Epithelial cell of esophagus (primary cell): ENCODE results near the gene APCDD1L.
A peak's percentile ranks its signal among the peaks of the same experiment; 100 is the strongest.

Experiments
- DNase-seq: peaks from one replicate; pipeline ENCODE4 v3.0.0; 2010; ENCODE audit warnings: low read depth
- H3K4me3 ChIP-seq: 2 replicates; pipeline ENCODE4 v1.5.1; 2011; ENCODE audit warnings: mild to moderate bottlenecking, low read length, control low read depth
- TF ChIP-seq, protein P1 (sequence below): IDR thresholded peaks from 2 replicates; pipeline ENCODE4 v1.5.1; 2011; ENCODE audit warnings: low read depth, mild to moderate bottlenecking, low read length, control low read depth, inconsistent platforms; ENCODE audit not compliant: insufficient read depth; ENCODE audit errors: missing control alignments

Gene APCDD1L

DNA sequence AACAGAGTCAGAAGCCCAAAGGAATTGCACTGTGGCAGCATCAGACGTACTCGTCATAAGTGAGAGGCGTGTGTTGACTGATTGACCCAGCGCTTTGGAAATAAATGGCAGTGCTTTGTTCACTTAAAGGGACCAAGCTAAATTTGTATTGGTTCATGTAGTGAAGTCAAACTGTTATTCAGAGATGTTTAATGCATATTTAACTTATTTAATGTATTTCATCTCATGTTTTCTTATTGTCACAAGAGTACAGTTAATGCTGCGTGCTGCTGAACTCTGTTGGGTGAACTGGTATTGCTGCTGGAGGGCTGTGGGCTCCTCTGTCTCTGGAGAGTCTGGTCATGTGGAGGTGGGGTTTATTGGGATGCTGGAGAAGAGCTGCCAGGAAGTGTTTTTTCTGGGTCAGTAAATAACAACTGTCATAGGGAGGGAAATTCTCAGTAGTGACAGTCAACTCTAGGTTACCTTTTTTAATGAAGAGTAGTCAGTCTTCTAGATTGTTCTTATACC lies 70.4 kb downstream of the APCDD1L start:
- no peak for DNase-seq
- TF ChIP-seq, protein P1, sequence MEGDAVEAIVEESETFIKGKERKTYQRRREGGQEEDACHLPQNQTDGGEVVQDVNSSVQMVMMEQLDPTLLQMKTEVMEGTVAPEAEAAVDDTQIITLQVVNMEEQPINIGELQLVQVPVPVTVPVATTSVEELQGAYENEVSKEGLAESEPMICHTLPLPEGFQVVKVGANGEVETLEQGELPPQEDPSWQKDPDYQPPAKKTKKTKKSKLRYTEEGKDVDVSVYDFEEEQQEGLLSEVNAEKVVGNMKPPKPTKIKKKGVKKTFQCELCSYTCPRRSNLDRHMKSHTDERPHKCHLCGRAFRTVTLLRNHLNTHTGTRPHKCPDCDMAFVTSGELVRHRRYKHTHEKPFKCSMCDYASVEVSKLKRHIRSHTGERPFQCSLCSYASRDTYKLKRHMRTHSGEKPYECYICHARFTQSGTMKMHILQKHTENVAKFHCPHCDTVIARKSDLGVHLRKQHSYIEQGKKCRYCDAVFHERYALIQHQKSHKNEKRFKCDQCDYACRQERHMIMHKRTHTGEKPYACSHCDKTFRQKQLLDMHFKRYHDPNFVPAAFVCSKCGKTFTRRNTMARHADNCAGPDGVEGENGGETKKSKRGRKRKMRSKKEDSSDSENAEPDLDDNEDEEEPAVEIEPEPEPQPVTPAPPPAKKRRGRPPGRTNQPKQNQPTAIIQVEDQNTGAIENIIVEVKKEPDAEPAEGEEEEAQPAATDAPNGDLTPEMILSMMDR: no peak
- no peak overlapping the region for H3K4me3 ChIP-seq

DNA sequence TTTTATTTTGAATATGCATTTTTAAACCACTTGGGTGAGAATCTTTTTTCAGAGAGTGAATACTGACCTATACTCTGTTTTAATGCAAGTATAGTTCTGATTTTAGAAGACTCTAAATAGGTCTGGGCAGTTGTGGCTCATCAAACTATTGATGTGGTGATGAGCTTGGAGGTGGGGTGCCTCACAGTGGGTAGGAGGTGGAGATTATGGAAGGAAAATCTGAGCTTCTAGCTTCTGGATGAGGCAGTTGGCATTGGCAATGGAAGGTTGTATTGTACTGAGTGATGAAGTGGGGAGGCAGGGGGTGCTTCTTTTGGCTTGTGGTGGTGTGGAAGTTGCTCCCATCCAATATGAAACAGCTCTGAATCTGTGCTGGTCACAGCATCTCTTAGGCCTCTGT lies 73.5 kb downstream of the APCDD1L start:
- no peak overlapping the region for H3K4me3 ChIP-seq
- TF ChIP-seq, protein P1: no peak
- no peak for DNase-seq

DNA sequence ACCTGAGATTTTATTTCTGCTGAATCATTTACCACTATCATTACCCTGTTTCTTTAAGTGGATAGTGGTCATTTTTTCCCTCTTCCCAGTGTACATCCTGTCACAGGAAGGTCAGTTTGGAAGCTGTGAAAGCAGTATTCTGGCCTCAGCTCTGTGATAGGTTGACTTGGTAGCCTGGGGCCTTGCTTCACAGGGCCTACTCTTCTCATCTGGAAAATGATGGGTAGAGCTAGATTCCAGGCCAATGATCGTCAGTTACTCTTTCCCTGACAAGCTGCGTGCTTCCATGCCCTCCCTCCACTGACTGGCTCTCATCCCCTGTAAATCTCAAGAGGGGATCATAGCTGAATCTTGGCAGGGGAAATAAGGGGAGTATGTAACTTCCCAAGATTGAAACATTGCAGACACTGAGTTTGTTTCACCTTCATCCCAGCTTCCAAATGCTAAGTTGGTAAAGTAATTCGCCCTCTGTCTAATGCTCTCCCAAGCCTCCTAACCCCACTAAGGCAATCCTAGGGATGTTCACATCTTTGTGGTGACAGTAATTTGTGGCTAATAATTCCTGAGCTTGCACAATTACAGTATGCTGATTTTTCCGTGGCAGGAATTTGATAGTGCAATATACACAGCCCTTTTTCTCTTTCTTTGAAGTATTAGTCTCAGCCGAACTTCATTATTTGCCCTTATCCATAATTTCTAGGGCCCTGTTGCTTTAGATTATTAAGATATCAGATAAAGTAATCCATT lies 75.0 kb downstream of the APCDD1L start:
- DNase-seq: no peak
- no peak overlapping the region for H3K4me3 ChIP-seq
- TF ChIP-seq, protein P1: no peak

DNA sequence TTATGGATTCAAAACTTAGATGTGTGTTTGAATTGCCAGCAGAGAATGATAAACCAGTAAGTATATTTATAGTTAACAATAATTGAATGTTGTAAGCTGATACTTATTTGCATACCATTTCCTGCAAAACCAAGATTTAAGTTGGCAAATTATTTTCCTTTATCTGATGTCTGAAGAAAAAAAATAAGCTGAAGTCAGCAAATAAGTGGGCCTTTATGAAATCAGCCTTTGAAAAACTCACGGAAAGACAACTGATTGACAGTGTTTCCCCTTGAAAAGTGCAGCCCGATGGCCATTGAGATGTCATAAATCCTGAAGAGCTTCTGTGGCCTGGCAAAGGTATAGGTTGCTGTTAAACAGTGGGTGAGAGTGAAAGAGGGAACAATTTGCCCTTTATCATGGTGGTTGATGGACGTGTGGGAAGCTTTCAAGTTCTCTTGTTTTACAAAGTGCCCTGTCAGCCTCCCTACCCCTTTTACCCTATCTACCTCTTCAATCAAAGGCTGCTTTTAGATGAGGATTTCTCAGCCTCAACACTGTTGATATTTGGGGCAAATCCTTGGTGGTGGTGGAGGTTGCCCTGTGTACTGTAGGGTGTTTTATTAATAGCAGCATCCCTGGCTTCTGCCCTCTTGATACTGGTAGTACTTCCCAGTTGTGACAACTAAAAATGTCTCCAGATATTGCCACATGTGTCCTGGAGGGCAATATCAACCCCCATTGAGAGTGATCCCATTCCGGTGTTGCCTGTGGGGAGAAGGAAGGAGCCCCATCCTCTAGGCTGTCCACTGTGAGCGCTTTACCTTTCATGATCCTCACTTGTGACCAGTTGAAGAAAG lies 76.0 kb downstream of the APCDD1L start:
- TF ChIP-seq, protein P1: no peak
- no peak for DNase-seq
- H3K4me3 ChIP-seq: no peak overlapping the region

DNA sequence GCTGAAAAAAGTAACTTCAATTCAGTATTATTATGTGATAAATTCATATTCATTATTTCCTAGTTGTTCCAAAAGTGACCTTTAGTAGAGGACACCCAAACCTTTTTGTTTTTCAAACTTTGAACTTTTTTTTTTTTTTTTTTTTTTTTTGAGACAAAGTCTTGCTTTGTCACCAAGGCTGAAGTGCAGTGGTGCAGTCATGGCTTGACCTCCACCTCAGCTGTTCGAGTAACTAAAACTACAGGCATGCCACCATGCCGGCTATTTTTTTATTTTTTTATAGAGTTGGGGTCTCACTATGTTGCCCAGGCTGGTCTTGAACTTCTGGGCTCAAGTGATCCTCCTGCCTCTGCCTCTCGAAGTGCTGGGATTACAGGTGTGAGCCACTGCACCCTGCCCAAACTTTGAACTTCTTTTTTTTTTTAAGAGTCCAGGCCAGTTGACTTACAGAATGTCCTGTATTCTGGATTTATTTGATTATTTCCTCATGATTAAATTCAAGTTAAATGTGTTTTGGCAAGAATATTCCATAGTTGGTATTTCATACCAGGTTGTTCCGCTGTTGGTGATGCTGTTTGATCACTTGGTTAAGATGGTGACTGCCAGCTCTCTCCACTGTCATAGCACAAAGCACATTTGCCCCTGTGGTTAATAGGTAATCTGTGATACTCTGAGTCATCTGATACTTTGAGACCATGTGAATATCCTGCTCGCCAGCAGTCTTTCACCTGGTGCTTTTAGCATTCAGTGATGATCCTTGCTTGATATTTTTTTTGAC lies 78.1 kb downstream of the APCDD1L start:
- DNase-seq: peak; percentile 12
- H3K4me3 ChIP-seq: no peak overlapping the region
- TF ChIP-seq, protein P1: no peak

DNA sequence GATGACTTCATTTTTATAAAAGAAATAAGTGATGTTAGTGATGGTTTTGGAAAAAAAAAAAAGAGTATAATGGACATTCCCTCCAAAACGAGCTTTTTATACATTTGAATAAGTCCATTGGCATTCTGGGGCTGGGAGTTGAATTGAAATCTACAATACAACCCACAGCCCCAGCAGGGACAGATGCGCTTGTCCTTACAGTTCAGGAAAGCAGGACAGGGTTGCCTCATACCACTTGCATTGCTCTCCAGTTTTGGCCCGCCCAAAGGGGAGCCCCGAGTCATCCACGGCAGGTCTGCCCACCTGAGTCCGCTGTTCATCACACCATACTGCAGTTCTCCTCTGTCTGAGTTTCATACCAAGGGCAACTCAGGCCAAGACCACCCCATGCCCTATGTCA lies 80.0 kb downstream of the APCDD1L start:
- no peak for DNase-seq
- TF ChIP-seq, protein P1: no peak
- no peak overlapping the region for H3K4me3 ChIP-seq
